Measurements from ENCODE around the gene ATP2C1.

- no peak for TF ChIP-seq CTCF (IDR thresholded peaks at IDR 0.05; ENCODE audit: poor library complexity)
- no peak for TF ChIP-seq EZH2 (IDR thresholded peaks at IDR 0.05; ENCODE audit: borderline replicate concordance)
- no peak for TF ChIP-seq EZH2phosphoT487 (IDR thresholded peaks at IDR 0.05; ENCODE audit: low read depth, severe bottlenecking, unreplicated experiment)
Observed at GRCh38 chr3:131018970-131019369, 125.1 kb downstream of the ATP2C1 start.

Measured in hepatocyte (in vitro differentiated cells).